GM19372 (cell line): ENCODE measurements around the gene AHNAK.

ENCODE experiments used
- ATAC-seq: cut with Tn5 transposase; IDR thresholded peaks from one replicate; pipeline ENCODE4 v1.9.1; 2021; ENCODE audit warnings: mild to moderate bottlenecking, low read depth, moderate library complexity; ENCODE audit not compliant: unreplicated experiment

The AHNAK gene

GRCh38 chr11:62538470-62539237 is 8.0 kb downstream of the AHNAK start:
- ATAC-seq = no peak

- ATAC-seq = no peak
Measured at GRCh38 chr11:62536301-62536957, 10.2 kb downstream of the AHNAK start.

DNA sequence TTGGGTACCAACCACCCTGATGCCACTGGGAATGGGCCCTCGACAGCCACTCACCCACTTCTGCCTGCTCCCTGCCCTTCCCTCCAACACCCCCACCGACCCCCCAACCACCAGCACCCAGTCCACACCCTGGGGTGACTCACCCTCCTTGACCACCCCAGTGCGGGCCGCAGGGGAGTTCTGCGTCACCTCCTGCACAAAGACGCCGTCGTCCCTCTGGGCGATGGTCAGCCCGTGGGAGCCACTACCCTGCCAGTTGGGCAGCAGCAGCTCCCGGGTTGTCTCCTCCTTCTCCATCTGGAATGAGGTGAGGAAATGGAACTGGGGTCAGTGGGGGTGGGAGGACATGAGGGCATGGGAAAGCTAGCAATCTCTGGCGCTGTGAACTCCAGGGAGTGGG is 10.8 kb downstream of the AHNAK start:
- ATAC-seq = no peak

- no peak for ATAC-seq
Measured at GRCh38 chr11:62534779-62535545, 11.6 kb downstream of the AHNAK start.

DNA sequence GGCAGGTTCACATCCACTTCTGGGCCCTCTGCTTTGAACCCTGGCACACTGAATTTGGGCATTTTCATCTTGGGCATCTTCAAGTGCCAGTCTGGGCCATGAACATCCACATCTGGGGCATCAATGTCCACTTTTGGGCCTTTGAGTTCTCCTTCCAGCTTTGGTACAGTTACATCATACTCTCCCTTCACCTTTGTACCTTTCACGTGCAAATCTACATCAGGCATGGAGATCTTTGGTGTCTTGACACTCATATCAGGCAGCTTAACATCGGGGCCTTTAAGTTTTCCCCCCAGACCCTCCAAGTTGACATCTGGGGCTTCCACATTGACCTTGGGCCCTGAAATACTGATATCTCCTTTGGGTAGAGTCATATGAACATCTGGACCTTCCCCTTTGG is 14.5 kb downstream of the AHNAK start:
- ATAC-seq = no peak

GRCh38 chr11:62516736-62517371 is 29.8 kb downstream of the AHNAK start:
- ATAC-seq = no peak

GRCh38 chr11:62514151-62514550 is 32.5 kb downstream of the AHNAK start:
- ATAC-seq = no peak

- ATAC-seq = no peak
Measured at GRCh38 chr11:62513626-62514025, 33.0 kb downstream of the AHNAK start.

GRCh38 chr11:62512961-62513360 is 33.6 kb downstream of the AHNAK start:
- no peak for ATAC-seq

- ATAC-seq = no peak
Measured at GRCh38 chr11:62508336-62509058, 38.1 kb downstream of the AHNAK start.

DNA sequence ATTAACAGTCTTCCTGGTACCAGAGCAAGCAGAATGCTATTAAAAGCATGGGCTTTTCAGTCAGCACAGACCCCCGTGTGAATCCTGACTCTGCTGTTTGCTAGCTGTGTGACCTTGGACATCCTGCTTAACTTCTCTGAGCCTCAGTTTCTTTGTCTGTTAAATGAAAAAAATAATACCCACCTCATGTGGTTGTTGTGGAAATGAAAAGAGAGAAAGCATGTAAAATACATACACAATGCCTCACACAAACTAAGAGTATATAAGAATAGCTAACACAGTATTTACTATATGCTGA is 39.5 kb downstream of the AHNAK start:
- ATAC-seq = no peak

DNA sequence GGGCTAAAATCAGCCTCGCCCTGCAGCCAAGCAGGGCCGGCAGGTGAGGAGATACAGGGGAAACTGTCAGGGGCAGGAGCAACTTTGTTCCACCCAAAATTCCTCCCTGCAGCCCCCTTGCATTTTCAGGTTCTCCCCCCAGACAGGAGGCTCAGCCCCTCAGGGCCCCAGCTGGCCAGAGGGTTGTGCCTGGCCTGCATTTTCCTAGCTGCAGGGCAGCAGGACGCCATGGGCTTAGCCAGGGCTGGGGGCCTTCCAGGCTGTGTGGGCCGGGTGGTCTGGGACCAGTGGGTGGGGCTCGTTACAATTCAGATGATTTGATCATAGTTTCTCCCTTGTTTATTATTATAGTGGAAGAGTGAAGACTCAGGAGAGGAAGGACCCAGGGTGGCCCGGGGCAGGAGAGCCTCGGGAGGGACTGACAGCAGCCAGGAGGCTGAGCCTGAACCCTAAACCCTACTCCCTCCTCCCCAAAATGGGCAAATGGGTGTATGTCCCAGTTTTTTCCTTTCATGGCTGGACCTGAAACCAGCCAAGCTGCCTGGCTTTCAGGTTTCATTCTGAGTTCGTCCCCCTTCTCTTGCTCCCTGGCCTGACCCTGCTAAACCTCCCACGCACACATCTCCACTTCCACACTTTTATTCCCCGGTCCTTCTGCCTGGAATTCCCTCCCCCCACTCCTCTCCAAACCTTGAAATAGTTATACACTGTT is 40.0 kb downstream of the AHNAK start:
- no peak for ATAC-seq

DNA sequence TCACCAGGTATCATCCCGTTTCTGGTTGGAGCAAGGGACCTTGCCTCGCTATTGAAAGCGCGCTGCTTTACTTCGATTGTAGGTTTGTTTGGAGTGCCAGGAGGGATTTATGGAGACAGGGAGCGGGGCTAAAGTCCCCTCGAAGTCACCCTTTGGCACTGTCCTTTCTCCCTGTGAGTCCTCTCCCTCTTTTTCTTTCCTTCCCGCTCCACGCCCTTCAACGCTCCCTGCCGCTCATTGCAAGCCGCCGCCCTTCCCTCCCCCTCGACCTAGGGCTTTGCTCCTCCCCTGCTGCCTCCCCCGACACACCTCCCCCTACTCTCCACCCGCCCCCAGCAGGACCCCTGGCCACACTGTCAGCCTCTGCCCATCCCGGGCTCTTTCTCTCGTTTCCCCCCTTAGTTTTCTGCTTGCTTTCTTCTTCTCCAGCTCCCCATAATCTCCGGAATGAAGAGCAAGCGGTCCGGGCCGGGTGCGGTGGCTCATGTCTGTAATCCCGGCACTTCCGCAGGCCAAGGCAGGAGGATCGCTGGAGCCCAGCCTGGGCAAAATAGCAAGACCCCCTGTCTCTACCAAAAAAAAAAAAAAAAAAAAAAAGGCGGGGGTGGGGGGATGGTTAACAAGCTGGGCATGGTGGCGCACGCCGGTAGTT is 41.0 kb downstream of the AHNAK start:
- no peak for ATAC-seq

DNA sequence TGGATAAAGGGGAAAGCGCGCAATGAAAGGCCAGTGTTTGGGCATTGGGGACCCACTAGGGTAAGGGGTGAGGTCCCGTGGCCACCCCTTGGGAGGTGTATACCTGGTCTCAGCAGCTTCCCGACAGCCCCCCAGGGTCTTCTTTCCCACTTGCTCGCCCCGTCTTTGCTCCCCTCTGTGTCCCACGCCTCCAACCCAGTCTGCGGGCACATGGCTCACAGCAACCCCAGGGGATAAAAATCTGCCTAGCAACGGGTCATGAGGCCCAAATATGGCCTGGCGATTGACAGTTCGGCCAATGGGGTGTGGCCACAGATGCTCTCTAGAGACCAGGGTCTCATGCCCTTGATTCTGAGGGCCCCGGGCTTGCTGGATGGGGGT is 41.6 kb downstream of the AHNAK start:
- no peak for ATAC-seq

- no peak for ATAC-seq
Measured at GRCh38 chr11:62504158-62504973, 42.2 kb downstream of the AHNAK start.

GRCh38 chr11:62502030-62502730 is 44.4 kb downstream of the AHNAK start:
- ATAC-seq = no peak

GRCh38 chr11:62501432-62501891 is 45.1 kb downstream of the AHNAK start:
- ATAC-seq = no peak

DNA sequence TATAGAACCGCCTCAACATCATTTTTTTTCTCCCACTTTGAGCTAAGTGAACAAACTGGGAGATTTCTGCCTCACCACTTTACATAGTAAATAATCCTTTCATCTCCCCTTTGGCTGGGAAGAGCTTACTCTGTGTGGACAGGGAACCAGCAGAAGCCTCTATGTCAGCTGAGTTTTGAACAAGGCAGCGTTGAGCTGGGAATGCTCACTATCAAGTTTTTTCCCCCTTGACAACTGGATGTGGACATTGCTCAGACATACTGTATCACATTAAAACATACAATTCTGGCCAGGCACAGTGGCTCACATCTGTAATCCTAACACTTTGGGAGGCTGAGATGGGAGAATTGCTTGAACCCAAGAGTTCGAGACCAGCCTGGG is 46.0 kb downstream of the AHNAK start:
- no peak for ATAC-seq
